DMS 273 treated with DMSO at 0.1 percent for 48 hours (cell line): Measurements from ENCODE around the gene CAMK1.

Experiments
- DNase-seq: peaks from one replicate; lab custom pipeline; 2025; lab: John Stamatoyannopoulos, UW

The CAMK1 gene

DNA sequence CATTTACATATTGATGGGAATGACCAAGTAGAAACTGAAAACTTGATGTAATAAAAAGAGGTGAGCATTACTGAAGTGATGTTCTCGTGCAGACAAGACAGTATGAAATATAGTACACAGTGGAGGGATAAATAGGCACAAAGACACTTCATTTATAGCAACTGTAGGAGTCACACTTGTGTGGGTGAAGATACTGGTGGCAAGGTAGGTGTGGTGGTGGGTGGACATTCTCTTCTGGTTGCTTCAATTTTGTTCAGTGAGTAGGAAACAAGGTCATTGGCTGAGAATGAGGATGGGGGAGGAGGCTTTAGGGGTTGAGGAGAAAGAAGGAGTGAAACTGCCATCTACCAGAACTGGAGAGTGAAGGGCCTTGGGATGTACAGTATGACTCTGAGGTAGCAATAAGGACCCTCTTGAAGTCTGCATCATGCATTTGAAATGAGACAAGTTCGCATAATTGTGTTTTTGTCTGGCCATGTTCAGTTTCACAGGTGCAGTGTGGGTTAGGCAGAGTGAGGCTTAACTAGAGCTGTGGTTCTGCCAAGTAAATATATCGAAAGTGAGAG is 59.5 kb downstream of the CAMK1 start:
- no peak for DNase-seq
